Skeletal muscle tissue (tissue), 4 donors: Measurements from ENCODE around the gene ATP8B1. TPM values are rescaled to one million over a fixed set of nuclear protein-coding genes. Genes with fewer than 3 reads are reported as not detected.
"Not testable (repeated sequence)": the region's sequence is repeated elsewhere in the genome, so short reads cannot be mapped to it uniquely, and the experiment has no call there.

Source experiments
- H3K27ac ChIP-seq: one replicate; pipeline ENCODE4 v1.7.0; 2013; ENCODE audit warnings: mild to moderate bottlenecking, low read depth, low read length, inconsistent platforms
- H3K27me3 ChIP-seq, 3 donors: one replicate each; pipeline ENCODE4 v1.7.0; 2013; ENCODE audit warnings: low read length in 3 of 3; ENCODE audit not compliant: control insufficient read depth in 3 of 3, insufficient read depth in 3 of 3
- H3K36me3 ChIP-seq, 3 donors: one replicate each; pipeline ENCODE4 v1.7.0; 2013; ENCODE audit warnings: low read length in 3 of 3; ENCODE audit not compliant: control insufficient read depth in 3 of 3, insufficient read depth in 3 of 3
- H3K4me1 ChIP-seq, 3 donors: one replicate each; pipeline ENCODE4 v1.7.0; 2013; ENCODE audit warnings: low read length in 3 of 3, mild to moderate bottlenecking in 3 of 3; ENCODE audit not compliant: control insufficient read depth in 3 of 3, insufficient read depth in 3 of 3
- H3K4me3 ChIP-seq, 3 donors: one replicate each; pipeline ENCODE4 v1.7.0; 2013; ENCODE audit warnings: low read length in 3 of 3
- H3K9ac ChIP-seq, 3 donors: one replicate each; pipeline ENCODE4 v1.7.0; 2013; ENCODE audit warnings: low read length in 3 of 3, mild to moderate bottlenecking in 3 of 3, moderate library complexity in 2 of 3, low read depth in 1 of 3
- H3K9me3 ChIP-seq, 3 donors: one replicate each; pipeline ENCODE4 v1.7.0; 2013; ENCODE audit warnings: low read length in 3 of 3; ENCODE audit not compliant: control insufficient read depth in 3 of 3
- total RNA-seq: library from RNA; depleted of rRNA; stranded (reverse); fragments of >200 nt; gene quantifications from one replicate; pipeline ENCODE4 v1.2.3, GENCODE V29; 2014
- donor health status: Osteomylitis.

The ATP8B1 gene
- total RNA-seq = 4.7 TPM

DNA sequence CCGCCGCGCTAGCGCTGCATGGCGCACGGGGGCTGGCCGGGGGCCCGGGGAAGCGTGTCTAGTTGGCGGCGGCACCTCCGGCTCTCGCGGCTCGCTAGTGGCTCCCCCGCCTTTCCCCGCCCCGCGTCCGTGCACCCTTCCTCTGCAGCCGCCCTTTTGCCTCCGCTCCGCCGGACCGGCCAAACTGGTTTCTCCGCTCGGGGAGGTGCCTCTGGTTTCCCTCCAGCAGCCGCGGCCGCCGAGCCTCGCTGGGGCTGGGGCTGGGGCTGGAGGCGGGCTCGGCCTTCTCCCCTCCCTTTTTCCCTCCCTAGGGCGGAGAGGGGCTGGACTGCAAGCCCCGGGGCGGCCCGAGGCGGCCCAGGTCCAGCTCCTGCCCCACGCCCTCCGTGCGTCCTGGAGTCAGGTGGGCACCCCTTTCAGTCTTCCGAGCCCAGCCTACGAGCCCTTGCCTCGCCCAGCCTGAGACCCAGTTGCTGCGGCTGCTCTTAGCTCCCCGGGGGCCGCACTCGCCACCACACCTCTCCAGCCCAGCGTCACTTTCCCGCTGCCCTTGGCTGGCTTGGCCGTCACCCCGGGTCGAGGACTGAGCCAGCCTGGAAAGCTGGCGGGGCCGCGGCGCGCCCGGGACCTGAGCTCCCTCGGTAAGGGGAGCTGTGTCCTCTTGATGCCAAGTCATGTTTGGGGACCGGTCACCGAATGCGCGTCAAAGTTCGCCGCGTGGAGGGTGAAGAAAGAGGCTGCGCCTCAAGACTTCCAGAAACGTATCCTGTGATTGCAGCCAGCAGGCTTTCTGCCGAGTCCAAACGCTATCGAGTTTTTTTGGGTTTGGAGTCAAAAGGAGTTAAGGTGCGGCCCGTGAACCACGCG, at the start of gene ATP8B1:
Gene ATP8B1, minus strand, starts transcription at position 213 of the 867 bp plus-strand sequence. CDS start 71,508 bp downstream, outside the sequence.
- peaks cover 0 to 5% (median 3%) of the 10 kb centered on the region in 3 donors for H3K27me3 ChIP-seq
- peaks cover 18 to 32% (median 28%) of the 10 kb centered on the region in 3 donors for H3K4me1 ChIP-seq
- H3K27ac ChIP-seq = peak within 1 kb of the TSS; percentile 86
- no peaks in the 10 kb centered on the region for H3K9me3 ChIP-seq
- H3K9ac ChIP-seq = peak within 1 kb of the TSS; percentile 74 to 91 (median 88)
- no peaks in the 10 kb centered on the region for H3K36me3 ChIP-seq
- H3K4me3 ChIP-seq = peak within 1 kb of the TSS; percentile 82 to 85 (median 82)

GRCh38 chr18:57850063-57850462, 46.9 kb upstream of the ATP8B1 start:
- H3K36me3 ChIP-seq = no peaks in the 10 kb centered on the region
- H3K4me1 ChIP-seq = no peaks in the 10 kb centered on the region
- H3K27me3 ChIP-seq = no peaks in the 10 kb centered on the region
- no peak overlapping the region for H3K27ac ChIP-seq
- H3K9ac ChIP-seq = no peak overlapping the region
- no peaks in the 10 kb centered on the region for H3K9me3 ChIP-seq
- no peak overlapping the region for H3K4me3 ChIP-seq

DNA sequence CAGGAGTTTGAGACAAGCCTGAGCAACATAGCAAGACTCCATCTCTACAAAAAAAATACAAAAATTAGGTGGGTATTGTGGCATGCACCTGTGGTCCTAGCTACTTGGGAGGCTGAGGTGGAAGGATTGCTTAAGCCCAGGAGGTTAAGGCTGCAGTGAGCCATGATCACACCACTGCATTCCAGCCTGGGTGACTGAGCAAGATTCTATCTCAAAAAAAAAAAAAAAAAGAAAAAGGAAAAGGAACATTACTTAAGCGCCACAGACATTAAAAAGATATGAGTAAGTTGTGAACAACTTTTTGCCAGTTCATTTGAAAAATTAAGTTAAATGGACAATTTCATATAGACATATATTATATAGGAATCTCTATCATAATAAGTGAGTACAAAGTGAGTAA, 45.3 kb upstream of the ATP8B1 start:
- not testable (repeated sequence) for H3K4me1 ChIP-seq, H3K9ac ChIP-seq, H3K36me3 ChIP-seq, H3K27me3 ChIP-seq, H3K9me3 ChIP-seq, H3K27ac ChIP-seq, H3K4me3 ChIP-seq

DNA sequence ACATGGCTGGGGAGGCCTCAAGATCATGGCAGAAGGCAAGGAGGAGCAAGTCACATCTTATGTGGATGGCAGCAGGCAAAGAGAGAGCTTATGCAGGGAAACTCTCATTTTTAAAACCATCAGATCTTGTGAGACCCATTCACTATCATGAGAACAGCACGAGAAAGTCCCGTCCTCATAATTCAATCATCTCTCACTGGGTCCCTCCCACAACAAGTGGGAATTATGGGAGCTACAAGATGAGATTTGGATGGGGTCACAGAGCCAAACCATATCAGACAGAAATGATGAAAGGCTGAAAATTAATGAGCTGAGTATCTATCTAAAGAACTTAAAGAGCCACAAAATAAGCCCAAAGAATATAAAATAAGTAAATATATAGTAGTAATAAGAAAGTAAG, 44.3 kb upstream of the ATP8B1 start:
- H3K27me3 ChIP-seq, H3K36me3 ChIP-seq, H3K9ac ChIP-seq, H3K9me3 ChIP-seq, H3K4me1 ChIP-seq, H3K4me3 ChIP-seq, H3K27ac ChIP-seq: not testable (repeated sequence)

- Histone ChIP-seq H3K27ac (no peak overlapping the region), H3K27me3 (no peaks in the 10 kb centered on the region), H3K4me1 (no peaks in the 10 kb centered on the region), H3K4me3 (no peak overlapping the region), H3K9me3 (no peaks in the 10 kb centered on the region), H3K36me3 (no peaks in the 10 kb centered on the region), H3K9ac (no peak overlapping the region)
These were observed 43.1 kb upstream of the ATP8B1 start for GRCh38 chr18:57846258-57846657.

DNA sequence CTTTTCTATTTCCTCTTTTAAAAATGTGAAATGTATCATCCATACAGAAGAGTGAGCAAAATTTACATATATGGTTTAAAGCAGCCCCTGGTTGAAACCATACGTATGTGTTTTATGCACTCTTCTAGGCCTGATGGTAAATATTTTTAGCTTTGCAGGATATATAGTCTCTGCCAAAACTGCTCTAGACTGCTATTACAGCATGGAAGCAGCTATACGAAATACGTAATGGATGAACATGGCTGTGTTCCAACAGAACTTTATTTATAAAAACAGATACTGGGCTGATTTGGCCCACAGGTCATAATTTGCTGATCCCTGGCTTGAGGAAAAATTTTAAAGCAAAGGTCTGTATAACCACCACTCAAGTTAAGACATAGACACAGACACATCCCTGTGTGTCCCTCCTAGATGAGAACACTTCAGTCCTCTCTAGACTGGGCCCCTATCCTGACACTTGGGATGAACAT, 42.5 kb upstream of the ATP8B1 start:
- H3K36me3 ChIP-seq = no peaks in the 10 kb centered on the region
- no peaks in the 10 kb centered on the region for H3K9me3 ChIP-seq
- H3K27me3 ChIP-seq = no peaks in the 10 kb centered on the region
- H3K4me1 ChIP-seq = no peaks in the 10 kb centered on the region
- H3K4me3 ChIP-seq = no peak overlapping the region
- H3K9ac ChIP-seq = no peak overlapping the region
- no peak overlapping the region for H3K27ac ChIP-seq

DNA sequence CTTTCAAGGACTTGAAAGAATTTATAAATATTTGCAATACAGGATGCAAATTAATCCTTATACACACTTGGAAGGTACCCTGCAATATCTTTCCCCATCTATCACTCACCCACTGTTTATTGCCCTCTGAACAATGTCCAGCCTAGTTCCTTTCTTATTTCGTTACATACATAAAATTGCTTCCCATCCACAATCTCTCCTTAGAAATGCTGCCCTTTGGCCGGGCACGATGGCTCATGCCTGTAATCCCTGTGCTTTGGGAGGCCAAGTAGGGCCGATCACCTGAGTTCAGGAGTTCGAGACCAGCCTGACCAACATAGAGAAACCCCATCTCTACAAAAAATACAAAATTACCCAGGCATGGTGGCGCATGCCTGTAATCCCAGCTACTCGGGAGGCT, 41.2 kb upstream of the ATP8B1 start:
- Histone ChIP-seq H3K9ac (no peak overlapping the region), H3K4me1 (no peaks in the 10 kb centered on the region), H3K27me3 (no peaks in the 10 kb centered on the region), H3K27ac (no peak overlapping the region), H3K4me3 (no peak overlapping the region), H3K9me3 (no peaks in the 10 kb centered on the region), H3K36me3 (no peaks in the 10 kb centered on the region)

GRCh38 chr18:57843386-57843785, 40.3 kb upstream of the ATP8B1 start:
- H3K27ac ChIP-seq = no peak overlapping the region
- no peaks in the 10 kb centered on the region for H3K9me3 ChIP-seq
- no peak overlapping the region for H3K9ac ChIP-seq
- no peaks in the 10 kb centered on the region for H3K4me1 ChIP-seq
- H3K27me3 ChIP-seq = no peaks in the 10 kb centered on the region
- H3K4me3 ChIP-seq = no peak overlapping the region
- no peaks in the 10 kb centered on the region for H3K36me3 ChIP-seq

DNA sequence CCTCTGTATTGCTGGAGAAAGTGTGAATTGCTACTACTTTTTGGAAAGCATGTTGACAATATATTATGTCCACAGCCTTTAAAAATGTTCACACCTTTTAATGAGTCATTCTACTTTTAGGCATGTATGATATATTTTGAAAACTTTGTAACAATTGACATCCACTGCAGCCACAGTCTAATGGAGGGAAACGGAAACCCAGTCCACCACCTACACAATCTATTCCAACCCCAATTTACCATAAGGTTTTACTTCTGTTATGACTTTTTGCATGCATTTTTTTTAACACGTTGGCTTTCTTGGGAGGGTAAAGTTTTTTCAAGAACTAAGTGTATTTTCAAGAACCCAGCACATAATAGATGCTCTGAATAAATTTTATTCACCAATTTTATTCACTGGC, 38.5 kb upstream of the ATP8B1 start:
- Histone ChIP-seq H3K36me3 (no peaks in the 10 kb centered on the region), H3K27ac (no peak overlapping the region), H3K9me3 (no peaks in the 10 kb centered on the region), H3K27me3 (no peaks in the 10 kb centered on the region), H3K4me3 (no peak overlapping the region), H3K9ac (no peak overlapping the region), H3K4me1 (no peaks in the 10 kb centered on the region)

DNA sequence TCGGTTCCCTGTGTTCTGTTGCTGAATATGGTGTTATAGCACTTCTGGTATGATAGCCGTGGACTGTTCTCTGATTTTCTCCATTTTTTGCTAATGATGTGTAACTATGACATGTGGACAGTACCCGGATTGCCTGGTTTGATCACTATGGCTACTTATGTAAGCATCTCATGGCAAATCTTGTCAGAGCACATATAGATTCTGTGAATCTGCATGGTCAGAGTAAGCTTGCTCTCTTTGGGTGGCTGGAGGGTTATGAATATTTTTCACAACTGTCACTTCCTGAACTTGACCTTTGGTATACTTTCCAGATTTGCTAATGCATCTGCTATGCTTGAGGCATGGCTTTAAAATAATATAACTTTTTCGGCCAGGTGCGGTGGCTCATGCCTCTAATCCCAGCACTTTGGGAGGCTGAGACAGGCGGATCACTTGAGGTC, 36.8 kb upstream of the ATP8B1 start:
- no peaks in the 10 kb centered on the region for H3K9me3 ChIP-seq
- H3K4me3 ChIP-seq = no peak overlapping the region
- no peaks in the 10 kb centered on the region for H3K4me1 ChIP-seq
- H3K27me3 ChIP-seq = no peaks in the 10 kb centered on the region
- no peak overlapping the region for H3K9ac ChIP-seq
- no peaks in the 10 kb centered on the region for H3K36me3 ChIP-seq
- no peak overlapping the region for H3K27ac ChIP-seq
